ENCODE measurements around the gene NDST3. TPM values are rescaled to one million over a fixed set of nuclear protein-coding genes. Genes with fewer than 3 reads are reported as not detected.

NDST3 gene
- total RNA-seq, 1 experiment from 2014 or later, result 0.70 TPM

DNA sequence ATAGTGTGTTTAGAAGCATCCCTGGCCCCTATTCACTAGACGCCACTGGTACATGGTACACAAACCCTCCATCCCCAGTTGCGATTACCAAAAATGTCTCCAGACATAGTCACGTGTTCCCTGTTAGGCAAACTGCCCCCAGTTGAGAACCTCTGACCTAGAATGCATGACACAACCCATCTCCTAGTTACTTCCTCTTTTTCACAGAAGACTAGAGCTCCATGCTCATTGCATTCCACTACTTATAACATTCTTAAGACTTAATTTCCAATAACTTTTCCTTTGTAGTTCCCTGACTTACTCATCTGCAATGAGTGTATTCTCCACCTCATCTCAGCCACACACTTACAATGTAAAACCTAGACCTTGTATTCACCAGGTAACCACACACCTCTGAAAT is 249.9 kb downstream of the NDST3 start:
- WGBS (ENCODE audit: extremely low coverage, insufficient read length, low lambda C conversion rate), result no CpG with 5 or more reads among the region's 3 CpGs
- Histone ChIP-seq H2BK120ac (ENCODE audit: low read depth, low read length, poor library complexity, severe bottlenecking) (no peak overlapping the region), H3T11ph (ENCODE audit: low read length) (no peak overlapping the region)

More for the DNA sequence above, 249.9 kb downstream of the NDST3 start:
- Histone ChIP-seq H3K4me1 (ENCODE audit: insufficient read depth, low read length) (no peaks in the 10 kb centered on the region), H4K20me1 (ENCODE audit: control insufficient read depth, insufficient read depth, insufficient read length) (no peaks in the 10 kb centered on the region), H3K14ac (ENCODE audit: insufficient read depth, low read length) (no peak overlapping the region), H3K9ac (ENCODE audit: extremely low read depth, insufficient read length, low read length) (no peak overlapping the region), H3K56ac (ENCODE audit: insufficient read length, low read depth, low read length) (no peak overlapping the region), H3K23me2 (ENCODE audit: insufficient read length, low read depth, low read length, poor library complexity, severe bottlenecking) (peaks cover 3% of the 10 kb centered on the region), H4K5ac (ENCODE audit: insufficient read length, low read depth, low read length) (no peak overlapping the region), H2AFZ (ENCODE audit: low read length) (no peak overlapping the region), H2BK12ac (ENCODE audit: insufficient read length, low read depth, low read length) (no peak overlapping the region), H3K23ac (ENCODE audit: insufficient read length, low read depth, low read length) (no peak overlapping the region), H3K27me3 (ENCODE audit: insufficient read depth, low read length) (no peaks in the 10 kb centered on the region), H4K8ac (replicated peaks; ENCODE audit: insufficient read length, low read depth, low read length) (no peak overlapping the region), H2AK5ac (ENCODE audit: insufficient read length, low read length) (no peak overlapping the region), H2BK20ac (ENCODE audit: low read depth, low read length, poor library complexity, severe bottlenecking) (no peak overlapping the region), H3K79me2 (ENCODE audit: insufficient read depth, low read length) (0 out of 2 replicates have a peak, but pooled peaks cover 2% of the 10 kb centered on the region), H3K9me3 (ENCODE audit: control insufficient read depth, low read depth, low read length) (no peaks in the 10 kb centered on the region), H4K91ac (ENCODE audit: insufficient read length, low read depth, low read length) (no peak overlapping the region), H3K4ac (ENCODE audit: low read depth, low read length) (no peak overlapping the region), H3K18ac (ENCODE audit: insufficient read length, low read depth, low read length) (no peak overlapping the region), H3K79me1 (ENCODE audit: insufficient read depth, low read depth, low read length, poor library complexity, severe bottlenecking) (no peaks in the 10 kb centered on the region), H3K27ac (ENCODE audit: insufficient read length, low read depth, low read length) (no peak overlapping the region), H2BK5ac (ENCODE audit: insufficient read length, low read length) (no peak overlapping the region), H3K4me2 (ENCODE audit: insufficient read depth, insufficient read length, low read length) (no peak overlapping the region), H2BK15ac (ENCODE audit: low read depth, low read length) (no peak overlapping the region)
- no peak for DNase-seq
- Mint-ChIP-seq H3K27me3 (ENCODE audit: low read depth) (no peaks in the 10 kb centered on the region), H3K27ac (no peak overlapping the region), H3K4me3 (no peak overlapping the region), H3K4me1 (peaks cover 16 to 24% of the 10 kb centered on the region in 2 experiments), H3K36me3 (ENCODE audit: insufficient read depth in 1 of 3, low read depth in 3 of 3) (peaks cover 6 to 26% (median 15%) of the 10 kb centered on the region in 3 experiments), H3K9me3 (no peaks in the 10 kb centered on the region)
- TF ChIP-seq, protein P1, sequence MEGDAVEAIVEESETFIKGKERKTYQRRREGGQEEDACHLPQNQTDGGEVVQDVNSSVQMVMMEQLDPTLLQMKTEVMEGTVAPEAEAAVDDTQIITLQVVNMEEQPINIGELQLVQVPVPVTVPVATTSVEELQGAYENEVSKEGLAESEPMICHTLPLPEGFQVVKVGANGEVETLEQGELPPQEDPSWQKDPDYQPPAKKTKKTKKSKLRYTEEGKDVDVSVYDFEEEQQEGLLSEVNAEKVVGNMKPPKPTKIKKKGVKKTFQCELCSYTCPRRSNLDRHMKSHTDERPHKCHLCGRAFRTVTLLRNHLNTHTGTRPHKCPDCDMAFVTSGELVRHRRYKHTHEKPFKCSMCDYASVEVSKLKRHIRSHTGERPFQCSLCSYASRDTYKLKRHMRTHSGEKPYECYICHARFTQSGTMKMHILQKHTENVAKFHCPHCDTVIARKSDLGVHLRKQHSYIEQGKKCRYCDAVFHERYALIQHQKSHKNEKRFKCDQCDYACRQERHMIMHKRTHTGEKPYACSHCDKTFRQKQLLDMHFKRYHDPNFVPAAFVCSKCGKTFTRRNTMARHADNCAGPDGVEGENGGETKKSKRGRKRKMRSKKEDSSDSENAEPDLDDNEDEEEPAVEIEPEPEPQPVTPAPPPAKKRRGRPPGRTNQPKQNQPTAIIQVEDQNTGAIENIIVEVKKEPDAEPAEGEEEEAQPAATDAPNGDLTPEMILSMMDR (conservative IDR thresholded peaks at IDR 0.05), result no peak
